ENCODE measurements around the gene ECT2L. TPM values are rescaled to one million over a fixed set of nuclear protein-coding genes. Genes with fewer than 3 reads are reported as not detected.

ECT2L gene
- total RNA-seq, 1 experiment from 2014 or later, result not detected

DNA sequence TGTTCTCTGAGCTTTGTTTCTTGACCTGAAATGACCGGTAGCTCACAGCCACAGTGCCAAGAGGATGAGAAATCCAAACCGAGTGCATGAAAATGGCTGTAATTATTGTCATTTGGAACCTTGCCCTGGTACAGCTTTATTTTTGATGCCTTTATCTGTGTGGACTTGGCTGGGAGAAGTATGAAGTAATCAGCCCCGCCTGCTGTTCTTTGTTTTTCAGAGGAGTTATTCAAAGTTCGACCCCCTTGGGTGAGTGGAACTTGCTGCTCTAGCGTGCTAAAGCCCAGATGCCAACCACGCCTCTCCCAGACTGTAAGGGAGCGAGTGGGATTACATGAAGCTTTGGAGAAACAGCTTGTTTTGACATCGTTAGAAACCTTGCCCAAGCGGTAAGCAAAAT, 48.3 kb downstream of the ECT2L start:
- Histone ChIP-seq H4K91ac (ENCODE audit: insufficient read length, low read depth, low read length) (no peak overlapping the region), H4K20me1 (ENCODE audit: control insufficient read depth, insufficient read depth, insufficient read length) (no peaks in the 10 kb centered on the region), H2BK20ac (ENCODE audit: low read depth, low read length, poor library complexity, severe bottlenecking) (no peak overlapping the region), H2AK5ac (ENCODE audit: insufficient read length, low read length) (no peak overlapping the region), H2BK12ac (ENCODE audit: insufficient read length, low read depth, low read length) (no peak overlapping the region), H2AFZ (ENCODE audit: low read length) (no peak overlapping the region), H3K56ac (ENCODE audit: insufficient read length, low read depth, low read length) (no peak overlapping the region), H3K79me2 (ENCODE audit: insufficient read depth, low read length) (no peaks in the 10 kb centered on the region), H3K4me1 (ENCODE audit: insufficient read depth, low read length) (no peaks in the 10 kb centered on the region), H4K5ac (ENCODE audit: insufficient read length, low read depth, low read length) (no peak overlapping the region), H2BK15ac (ENCODE audit: low read depth, low read length) (no peak overlapping the region), H3K27ac (ENCODE audit: insufficient read length, low read depth, low read length) (no peak overlapping the region), H3K23me2 (ENCODE audit: insufficient read length, low read depth, low read length, poor library complexity, severe bottlenecking) (no peaks in the 10 kb centered on the region), H3K4me2 (ENCODE audit: insufficient read depth, insufficient read length, low read length) (no peak overlapping the region), H3K9ac (ENCODE audit: extremely low read depth, insufficient read length, low read length) (no peak overlapping the region), H2BK120ac (ENCODE audit: low read depth, low read length, poor library complexity, severe bottlenecking) (no peak overlapping the region), H3K27me3 (ENCODE audit: insufficient read depth, low read length) (no peaks in the 10 kb centered on the region), H4K8ac (replicated peaks; ENCODE audit: insufficient read length, low read depth, low read length) (no peak overlapping the region), H3K18ac (ENCODE audit: insufficient read length, low read depth, low read length) (no peak overlapping the region), H3K79me1 (ENCODE audit: insufficient read depth, low read depth, low read length, poor library complexity, severe bottlenecking) (no peaks in the 10 kb centered on the region), H3K4ac (ENCODE audit: low read depth, low read length) (no peak overlapping the region), H3K9me3 (ENCODE audit: control insufficient read depth, low read depth, low read length) (no peaks in the 10 kb centered on the region), H3K14ac (ENCODE audit: insufficient read depth, low read length) (no peak overlapping the region), H2BK5ac (ENCODE audit: insufficient read length, low read length) (no peak overlapping the region), H3T11ph (ENCODE audit: low read length) (no peak overlapping the region), H3K23ac (ENCODE audit: insufficient read length, low read depth, low read length) (no peak overlapping the region)
- Mint-ChIP-seq H3K27me3 (ENCODE audit: low read depth) (no peaks in the 10 kb centered on the region), H3K36me3 (ENCODE audit: insufficient read depth in 1 of 3, low read depth in 3 of 3) (no peaks in the 10 kb centered on the region), H3K4me3 (no peak overlapping the region), H3K27ac (no peak overlapping the region), H3K9me3 (peaks cover 0 to 2% of the 10 kb centered on the region in 2 experiments; a peak in 1 of 5 replicates), H3K4me1 (peaks cover 7 to 8% of the 10 kb centered on the region in 2 experiments)
- DNase-seq, result no peak
- TF ChIP-seq, protein P1, sequence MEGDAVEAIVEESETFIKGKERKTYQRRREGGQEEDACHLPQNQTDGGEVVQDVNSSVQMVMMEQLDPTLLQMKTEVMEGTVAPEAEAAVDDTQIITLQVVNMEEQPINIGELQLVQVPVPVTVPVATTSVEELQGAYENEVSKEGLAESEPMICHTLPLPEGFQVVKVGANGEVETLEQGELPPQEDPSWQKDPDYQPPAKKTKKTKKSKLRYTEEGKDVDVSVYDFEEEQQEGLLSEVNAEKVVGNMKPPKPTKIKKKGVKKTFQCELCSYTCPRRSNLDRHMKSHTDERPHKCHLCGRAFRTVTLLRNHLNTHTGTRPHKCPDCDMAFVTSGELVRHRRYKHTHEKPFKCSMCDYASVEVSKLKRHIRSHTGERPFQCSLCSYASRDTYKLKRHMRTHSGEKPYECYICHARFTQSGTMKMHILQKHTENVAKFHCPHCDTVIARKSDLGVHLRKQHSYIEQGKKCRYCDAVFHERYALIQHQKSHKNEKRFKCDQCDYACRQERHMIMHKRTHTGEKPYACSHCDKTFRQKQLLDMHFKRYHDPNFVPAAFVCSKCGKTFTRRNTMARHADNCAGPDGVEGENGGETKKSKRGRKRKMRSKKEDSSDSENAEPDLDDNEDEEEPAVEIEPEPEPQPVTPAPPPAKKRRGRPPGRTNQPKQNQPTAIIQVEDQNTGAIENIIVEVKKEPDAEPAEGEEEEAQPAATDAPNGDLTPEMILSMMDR (conservative IDR thresholded peaks at IDR 0.05), result no peak
- whole genome bisulfite sequencing (ENCODE audit: extremely low coverage, insufficient read length, low lambda C conversion rate), result no CpG with 5 or more reads among the region's 9 CpGs
